Karpas-422 (cell line): ENCODE results near the gene HOOK1. TPM values are rescaled to one million over a fixed set of nuclear protein-coding genes. Genes with fewer than 3 reads are reported as not detected.

Experiments
- DNase-seq: peaks from one replicate; pipeline ENCODE4 v3.0.0-alpha.2; 2015
- H2AFZ ChIP-seq: fragments of 200-600 bp; sonication (generic); 2 replicates; pipeline ENCODE4 v1.6.1; 2014; ENCODE audit warnings: antibody characterized with exemption, low read length, mixed read lengths
- H3K27ac ChIP-seq: fragments of 200-600 bp; sonication (generic); 2 replicates; pipeline ENCODE4 v1.5.1; 2014; ENCODE audit warnings: mild to moderate bottlenecking, low read length, moderate library complexity
- H3K27me3 ChIP-seq: fragments of 200-600 bp; sonication (generic); 2 replicates; pipeline ENCODE4 v1.6.1; 2014; ENCODE audit warnings: low read length, mixed read lengths
- H3K36me3 ChIP-seq: fragments of 200-600 bp; sonication (generic); 2 replicates; pipeline ENCODE4 v1.6.1; 2014; ENCODE audit warnings: low read length, mixed read lengths; ENCODE audit not compliant: insufficient read depth
- H3K4me1 ChIP-seq: fragments of 200-600 bp; sonication (generic); 2 replicates; pipeline ENCODE4 v1.6.1; 2014; ENCODE audit warnings: mild to moderate bottlenecking, low read length, mixed read lengths
- H3K4me2 ChIP-seq: fragments of 200-600 bp; sonication (generic); 2 replicates; pipeline ENCODE4 v1.6.1; 2014; ENCODE audit warnings: low read length, low read depth, mild to moderate bottlenecking; ENCODE audit not compliant: poor library complexity, severe bottlenecking
- H3K4me3 ChIP-seq: fragments of 200-600 bp; sonication (generic); 2 replicates; pipeline ENCODE4 v1.5.1; 2014; ENCODE audit warnings: mild to moderate bottlenecking, antibody characterized with exemption, low read length, mixed read lengths
- H3K79me2 ChIP-seq: fragments of 200-600 bp; sonication (generic); 2 replicates; pipeline ENCODE4 v1.6.1; 2014; ENCODE audit warnings: mild to moderate bottlenecking, low read length, mixed read lengths
- H3K9ac ChIP-seq: fragments of 200-600 bp; sonication (generic); 2 replicates; pipeline ENCODE4 v1.6.0; 2014; ENCODE audit warnings: low read length
- H3K9me2 ChIP-seq: fragments of 200-600 bp; sonication (generic), shearing (Covaris generic); replicated peaks from 2 replicates; pipeline ENCODE4 v1.6.0; 2014; ENCODE audit warnings: mild to moderate bottlenecking, low read length, moderate library complexity; ENCODE audit not compliant: insufficient read depth
- H3K9me3 ChIP-seq: fragments of 300-700, 200-600 bp; sonication (generic); 2 replicates; pipeline ENCODE4 v1.6.1; 2014; ENCODE audit warnings: low read length, mixed read lengths
- H4K20me1 ChIP-seq: fragments of 200-600 bp; sonication (generic); 2 replicates; pipeline ENCODE4 v1.6.1; 2014; ENCODE audit warnings: mild to moderate bottlenecking, antibody characterized with exemption, low read length, low read depth; ENCODE audit not compliant: insufficient read depth
- total RNA-seq: library from RNA; depleted of rRNA; stranded (reverse); fragments of >200 nt; shearing (Covaris generic); gene quantifications from 2 replicates; pipeline ENCODE4 v1.2.3, GENCODE V29; 2014; ENCODE audit warnings: low replicate concordance; rRNA removed

Gene HOOK1
- total RNA-seq, 1 experiment from 2014 or later, result not detected

GRCh38 chr1:59924653-59925052 is 109.9 kb downstream of the HOOK1 start:
- H3K79me2 ChIP-seq, result no peaks in the 10 kb centered on the region
- H4K20me1 ChIP-seq, result no peaks in the 10 kb centered on the region
- no peak overlapping the region for H3K27ac ChIP-seq
- H3K36me3 ChIP-seq, result no peaks in the 10 kb centered on the region
- H3K9me3 ChIP-seq, result no peaks in the 10 kb centered on the region
- H2AFZ ChIP-seq, result no peak overlapping the region
- no peaks in the 10 kb centered on the region for H3K4me1 ChIP-seq
- no peak for DNase-seq
- H3K9me2 ChIP-seq, result no peaks in the 10 kb centered on the region
- no peak overlapping the region for H3K9ac ChIP-seq
- no peaks in the 10 kb centered on the region for H3K27me3 ChIP-seq
- H3K4me3 ChIP-seq, result no peak overlapping the region
- no peak overlapping the region for H3K4me2 ChIP-seq

Other genes starting within 250 kb of the HOOK1 start
- not detected in 2 replicates for gene CYP2J2, start 111.8 kb downstream of the HOOK1 start, total RNA-seq